ENCODE data around the gene HBM. TPM values are rescaled to one million over a fixed set of nuclear protein-coding genes. Genes with fewer than 3 reads are reported as not detected.

HBM gene
- total RNA-seq, result not detected in 2 replicates

GRCh38 chr16:165539-166374, at the start of gene HBM:
Gene HBM (plus strand): TSS chr16:165978. CDS start chr16:165998, 20 bp downstream.

GRCh38 chr16:152141-153128, 13.3 kb upstream of the HBM start, which contains the start of gene HBZ:
Gene HBZ (plus strand): TSS chr16:152644. CDS start chr16:152910, 266 bp downstream.

GRCh38 chr16:172374-172941, 6.7 kb downstream of the HBM start, which contains the start of gene HBA2:
Gene HBA2 (plus strand): TSS chr16:172876. CDS start chr16:172913, 37 bp downstream.

GRCh38 chr16:176477-177382, 11.0 kb downstream of the HBM start, which contains the start of gene HBA1:
Gene HBA1 (plus strand): TSS chr16:176680. CDS start chr16:176717, 37 bp downstream.

GRCh38 chr16:180101-180675, 14.4 kb downstream of the HBM start, which contains the start of gene HBQ1:
Gene HBQ1 (plus strand): TSS chr16:180459. CDS start chr16:180487, 28 bp downstream.

Other genes starting within 250 kb of the HBM start
- 4.0 and 4.8 TPM in 2 replicates for gene POLR3K, start 112.4 kb upstream of the HBM start, total RNA-seq
- 14.0 and 17.5 TPM in 2 replicates for gene SNRNP25, start 112.2 kb upstream of the HBM start, total RNA-seq
- gene RHBDF1, start 93.3 kb upstream of the HBM start, total RNA-seq, result 9.8 and 17.0 TPM in 2 replicates
- 181 and 206 TPM in 2 replicates for gene MPG, start 87.8 kb upstream of the HBM start, total RNA-seq
- gene NPRL3, start 27.3 kb upstream of the HBM start, total RNA-seq, result 2.8 and 4.0 TPM in 2 replicates
- gene HBZ, start 13.3 kb upstream of the HBM start, total RNA-seq, result not detected in 2 replicates
- gene HBA2, start 6.9 kb downstream of the HBM start, total RNA-seq, result not detected in 2 replicates
- not detected in 2 replicates for gene HBA1, start 10.7 kb downstream of the HBM start, total RNA-seq
- 0.17 and 0.33 TPM in 2 replicates for gene HBQ1, start 14.5 kb downstream of the HBM start, total RNA-seq
- gene LUC7L, start 63.5 kb downstream of the HBM start, total RNA-seq, result 21.2 and 36.2 TPM in 2 replicates
- 35.3 and 41.0 TPM in 2 replicates for gene FAM234A, start 68.8 kb downstream of the HBM start, total RNA-seq
- gene RGS11, start 110.0 kb downstream of the HBM start, total RNA-seq, result under 0.01 and 0.33 TPM in 2 replicates
- gene ARHGDIG, start 114.6 kb downstream of the HBM start, total RNA-seq, result not detected in 2 replicates
- 0.09 and 0.11 TPM in 2 replicates for gene PDIA2, start 117.2 kb downstream of the HBM start, total RNA-seq
- 16.1 and 18.0 TPM in 2 replicates for gene AXIN1, start 186.7 kb downstream of the HBM start, total RNA-seq
- 55.8 and 65.9 TPM in 2 replicates for gene MRPL28, start 204.6 kb downstream of the HBM start, total RNA-seq
- 62.1 and 67.1 TPM in 2 replicates for gene PGAP6, start 216.0 kb downstream of the HBM start, total RNA-seq
- 31.6 and 32.1 TPM in 2 replicates for gene NME4, start 231.2 kb downstream of the HBM start, total RNA-seq
- 10.2 and 13.8 TPM in 2 replicates for gene DECR2, start 235.9 kb downstream of the HBM start, total RNA-seq